Measurements from ENCODE around the gene ARHGAP26. TPM values are rescaled to one million over a fixed set of nuclear protein-coding genes. Genes with fewer than 3 reads are reported as not detected.

The ARHGAP26 gene
- total RNA-seq, 1 experiment from 2014 or later = 34.5 TPM

GRCh38 chr5:142941245-142941644 is 171.1 kb downstream of the ARHGAP26 start:
- DNase-seq (ENCODE audit: low read depth, low spot score) (no peak), ATAC-seq (no peak)
- RAD21 ChIA-PET (ENCODE audit: low non-redundant PET in 1 of 2, low total read pairs in 2 of 2, uncharacterized antibody in 2 of 2, unreplicated experiment in 2 of 2) = no interaction called here
- H3K36me3 ChIP-seq (ENCODE audit: control insufficient read depth in 1 of 2, insufficient read depth in 2 of 2, low read length in 2 of 2) = no peaks in the 10 kb centered on the region
- intact Hi-C loops (cut with micrococcal nuclease) = no loop called here
- no peaks in the 10 kb centered on the region for H3K9me2 ChIP-seq (ENCODE audit: insufficient read depth)
- POLR2A ChIA-PET = no interaction called here
- H3K79me2 ChIP-seq (ENCODE audit: insufficient read depth, low read length) = no peaks in the 10 kb centered on the region
- H3K27me3 ChIP-seq (ENCODE audit: insufficient read depth, low read length) = no peaks in the 10 kb centered on the region
- H3K27ac ChIP-seq (ENCODE audit: low read depth, low read length) = no peak overlapping the region
- CTCF ChIA-PET = no interaction called here
- no peak overlapping the region for H2AFZ ChIP-seq (ENCODE audit: low read depth, low read length, poor library complexity, severe bottlenecking)
- H3K4me1 ChIP-seq (ENCODE audit: control insufficient read depth in 1 of 2, insufficient read depth in 2 of 2, low read length in 2 of 2) = no peaks in the 10 kb centered on the region
- no peak overlapping the region for H3K9ac ChIP-seq (ENCODE audit: low read length)
- no peaks in the 10 kb centered on the region for H3K9me3 ChIP-seq (ENCODE audit: control insufficient read depth in 1 of 2, insufficient read depth in 1 of 2, low read depth in 1 of 2, low read length in 2 of 2)
- TF ChIP-seq ELF1 (IDR thresholded peaks at IDR 0.05; ENCODE audit: borderline replicate concordance, low read depth) (no peak), POLR2AphosphoS5 (IDR thresholded peaks at IDR 0.05; ENCODE audit: low read depth, low read length) (no peak)
- H3K4me2 ChIP-seq (ENCODE audit: low read length) = no peak overlapping the region
- BruUV-seq (replicated peaks) = no TSS peak
- H4K20me1 ChIP-seq (ENCODE audit: insufficient read depth) = no peaks in the 10 kb centered on the region
- H3K4me3 ChIP-seq (replicated peaks in 1 of 2; ENCODE audit: low read depth in 1 of 2, low read length in 2 of 2) = no peak overlapping the region

DNA sequence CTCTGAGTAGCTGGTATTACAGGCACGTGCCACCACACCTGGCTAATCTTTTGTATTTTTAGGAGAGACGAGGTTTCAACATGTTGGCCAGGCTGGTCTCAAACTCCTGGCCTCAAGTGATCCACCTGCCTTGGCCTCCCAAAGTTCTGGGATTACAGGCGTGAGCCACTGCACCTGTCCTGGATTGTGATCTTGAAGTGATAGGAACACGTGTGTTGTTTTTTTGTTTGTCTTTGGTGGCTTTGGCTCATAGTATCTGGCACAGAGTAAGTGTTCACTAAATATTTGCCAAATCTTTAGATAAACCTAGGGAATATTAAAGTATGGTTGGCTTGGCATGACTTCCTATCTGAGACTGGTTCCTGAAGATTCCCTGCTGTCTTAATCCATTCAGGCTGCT is 172.7 kb downstream of the ARHGAP26 start:
- ATAC-seq (no peak), DNase-seq (ENCODE audit: low read depth, low spot score) (no peak)
- Histone ChIP-seq H3K27ac (ENCODE audit: low read depth, low read length) (no peak overlapping the region), H3K9me3 (ENCODE audit: control insufficient read depth in 1 of 2, insufficient read depth in 1 of 2, low read depth in 1 of 2, low read length in 2 of 2) (no peaks in the 10 kb centered on the region), H3K9ac (ENCODE audit: low read length) (no peak overlapping the region), H4K20me1 (ENCODE audit: insufficient read depth) (no peaks in the 10 kb centered on the region), H3K9me2 (ENCODE audit: insufficient read depth) (no peaks in the 10 kb centered on the region), H3K4me2 (ENCODE audit: low read length) (no peak overlapping the region), H3K79me2 (ENCODE audit: insufficient read depth, low read length) (no peaks in the 10 kb centered on the region), H3K27me3 (ENCODE audit: insufficient read depth, low read length) (no peaks in the 10 kb centered on the region), H3K36me3 (ENCODE audit: control insufficient read depth in 1 of 2, insufficient read depth in 2 of 2, low read length in 2 of 2) (no peaks in the 10 kb centered on the region), H3K4me3 (replicated peaks in 1 of 2; ENCODE audit: low read depth in 1 of 2, low read length in 2 of 2) (no peak overlapping the region), H3K4me1 (ENCODE audit: control insufficient read depth in 1 of 2, insufficient read depth in 2 of 2, low read length in 2 of 2) (no peaks in the 10 kb centered on the region), H2AFZ (ENCODE audit: low read depth, low read length, poor library complexity, severe bottlenecking) (no peak overlapping the region)
- intact Hi-C loops (cut with micrococcal nuclease) = no loop called here
- ChIA-PET RAD21 (ENCODE audit: low non-redundant PET in 1 of 2, low total read pairs in 2 of 2, uncharacterized antibody in 2 of 2, unreplicated experiment in 2 of 2) (no interaction called here), CTCF (no interaction called here), POLR2A (no interaction called here)
- TF ChIP-seq ELF1 (IDR thresholded peaks at IDR 0.05; ENCODE audit: borderline replicate concordance, low read depth) (no peak), FOSL1 (IDR thresholded peaks at IDR 0.05; ENCODE audit: low read depth) (no peak), CBX3 (IDR thresholded peaks at IDR 0.05; ENCODE audit: low read depth) (no peak)
- no TSS peak for BruUV-seq (replicated peaks)

DNA sequence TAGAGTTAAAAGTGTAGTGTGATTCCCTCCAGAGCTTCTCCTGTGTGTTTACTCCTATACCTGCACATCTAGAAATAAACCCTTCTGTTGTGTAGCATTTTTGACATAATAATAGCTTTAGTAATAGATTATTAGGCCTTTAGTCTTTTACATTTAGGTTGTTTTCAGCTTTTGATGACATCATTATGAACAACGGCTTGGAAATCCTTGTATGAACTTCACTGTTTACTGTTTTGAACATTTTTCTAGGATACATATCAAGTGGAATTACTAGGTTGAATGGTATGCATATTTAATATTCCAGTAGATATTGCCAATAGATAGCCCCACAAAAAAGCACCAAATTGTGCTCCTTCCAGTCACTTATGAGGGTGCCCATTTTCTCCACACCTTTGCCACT is 174.0 kb downstream of the ARHGAP26 start:
- Histone ChIP-seq H3K9ac (ENCODE audit: low read length) (no peak overlapping the region), H3K4me3 (replicated peaks in 1 of 2; ENCODE audit: low read depth in 1 of 2, low read length in 2 of 2) (no peak overlapping the region), H3K79me2 (ENCODE audit: insufficient read depth, low read length) (no peaks in the 10 kb centered on the region), H3K36me3 (ENCODE audit: control insufficient read depth in 1 of 2, insufficient read depth in 2 of 2, low read length in 2 of 2) (no peaks in the 10 kb centered on the region), H3K27ac (ENCODE audit: low read depth, low read length) (no peak overlapping the region), H2AFZ (ENCODE audit: low read depth, low read length, poor library complexity, severe bottlenecking) (no peak overlapping the region), H3K9me2 (ENCODE audit: insufficient read depth) (no peaks in the 10 kb centered on the region), H3K4me2 (ENCODE audit: low read length) (no peak overlapping the region), H3K27me3 (ENCODE audit: insufficient read depth, low read length) (no peaks in the 10 kb centered on the region), H3K9me3 (ENCODE audit: control insufficient read depth in 1 of 2, insufficient read depth in 1 of 2, low read depth in 1 of 2, low read length in 2 of 2) (no peaks in the 10 kb centered on the region), H3K4me1 (ENCODE audit: control insufficient read depth in 1 of 2, insufficient read depth in 2 of 2, low read length in 2 of 2) (no peaks in the 10 kb centered on the region), H4K20me1 (ENCODE audit: insufficient read depth) (no peaks in the 10 kb centered on the region)
- TF ChIP-seq EZH2 (IDR thresholded peaks at IDR 0.05) (no peak), TCF7L2 (IDR thresholded peaks at IDR 0.05; ENCODE audit: borderline replicate concordance, extremely low read depth, insufficient read depth, insufficient read length) (no peak), EGR1 (IDR thresholded peaks at IDR 0.05; ENCODE audit: low read depth) (no peak), SRF (IDR thresholded peaks at IDR 0.05; ENCODE audit: low read depth) (no peak), ZNF274 (IDR thresholded peaks at IDR 0.05; ENCODE audit: low read depth, low read length) (no peak), CTCF (IDR thresholded peaks at IDR 0.05 in 2 of 3, conservative IDR thresholded peaks at IDR 0.05 in 1 of 3; ENCODE audit: borderline replicate concordance in 1 of 3, insufficient read depth in 1 of 3, low read depth in 2 of 3, low read length in 2 of 3) (no peak), CBX3 (IDR thresholded peaks at IDR 0.05; ENCODE audit: low read depth) (no peak), RAD21 (IDR thresholded peaks at IDR 0.05; ENCODE audit: low read depth) (no peak), MAX (IDR thresholded peaks at IDR 0.05) (no peak)
- TF ChIP-seq, protein P1, sequence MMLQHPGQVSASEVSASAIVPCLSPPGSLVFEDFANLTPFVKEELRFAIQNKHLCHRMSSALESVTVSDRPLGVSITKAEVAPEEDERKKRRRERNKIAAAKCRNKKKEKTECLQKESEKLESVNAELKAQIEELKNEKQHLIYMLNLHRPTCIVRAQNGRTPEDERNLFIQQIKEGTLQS (IDR thresholded peaks at IDR 0.05) = no peak
- DNase-seq (ENCODE audit: low read depth, low spot score) = no peak
- BruUV-seq (replicated peaks) = no TSS peak
- RAD21 ChIA-PET (ENCODE audit: low non-redundant PET in 1 of 2, low total read pairs in 2 of 2, uncharacterized antibody in 2 of 2, unreplicated experiment in 2 of 2) = no interaction called here
- POLR2A ChIA-PET = no interaction called here
- intact Hi-C loops (cut with micrococcal nuclease) = no loop called here
- ATAC-seq = no peak
- CTCF ChIA-PET = no interaction called here
